GM12878 (cell line): ENCODE results near the gene SRSF8. TPM values are rescaled to one million over a fixed set of nuclear protein-coding genes. Genes with fewer than 3 reads are reported as not detected.

ENCODE experiments used
- ATAC-seq: fragments of 200-7000 bp; cut with Tn5 transposase; 3 replicates; pipeline ENCODE4 v1.9.1; 2020; ENCODE audit warnings: mild to moderate bottlenecking, moderate library complexity
- BruUV-seq: library from RNA; stranded (reverse); fragments of 400-500 nt; replicated peaks from 2 replicates; lab custom pipeline; 2021; lab: Mats Ljungman, UMichigan
- CTCF ChIA-PET: fragments of 300-600 bp; sonication (Branson Sonifier 250); formaldehyde crosslinking; extraction: SDS; loops from one replicate; lab custom pipeline; 2021; ENCODE audit warnings: inconsistent platforms; lab: Yijun Ruan, JAX
- POLR2A ChIA-PET: fragments of 350-600 bp; formaldehyde crosslinking; extraction: SDS; loops from one replicate; lab custom pipeline; 2021; ENCODE audit warnings: inconsistent platforms; lab: Charles Lee
- RAD21 ChIA-PET: fragments of 300-600 bp; sonication (Branson Sonifier 250); formaldehyde crosslinking; loops from one replicate; lab custom pipeline; 2023; ENCODE audit warnings: antibody characterized with exemption; ENCODE audit not compliant: unreplicated experiment; lab: Charles Lee
- SMC1A ChIA-PET: fragments of 300-600 bp; sonication (Branson Sonifier 250); formaldehyde crosslinking; loops from one replicate; lab custom pipeline; 2023; ENCODE audit not compliant: unreplicated experiment, uncharacterized antibody; lab: Charles Lee
- DNase-seq: peaks from one replicate; pipeline ENCODE4 v3.0.0-alpha.2; 2011; ENCODE audit warnings: low read depth, low spot score
- FAIRE-seq: peaks from 3 replicates; lab custom pipeline; 2011; peaks lifted over from hg19 to GRCh38; lab: Jason Lieb, UNC
- H2AFZ ChIP-seq: 2 replicates; pipeline ENCODE4 v1.6.0; 2011; ENCODE audit warnings: low read depth, low read length, control low read depth; ENCODE audit not compliant: control insufficient read depth
- H3K27ac ChIP-seq: 2 replicates; pipeline ENCODE4 v1.5.1; 2011; ENCODE audit warnings: control low read depth; ENCODE audit not compliant: control insufficient read depth, insufficient read depth
- H3K27me3 ChIP-seq, 2 experiments: replicated peaks in 1 of 2; 2 replicates each; pipeline versions ENCODE4 v1.6.0 to v1.6.1; 2011; ENCODE audit warnings: low read length in 1 of 2; ENCODE audit not compliant: control insufficient read depth in 2 of 2, insufficient read depth in 2 of 2
- H3K36me3 ChIP-seq, 2 experiments: 2 replicates each; pipeline ENCODE4 v1.5.1; 2011; ENCODE audit warnings: low read length in 1 of 2; ENCODE audit not compliant: control insufficient read depth in 2 of 2, insufficient read depth in 2 of 2
- H3K4me1 ChIP-seq: 2 replicates; pipeline ENCODE4 v1.6.1; 2011; ENCODE audit warnings: mild to moderate bottlenecking, low read length, moderate library complexity, mixed read lengths; ENCODE audit not compliant: control insufficient read depth, insufficient read depth
- H3K4me2 ChIP-seq: 2 replicates; pipeline ENCODE4 v1.6.0; 2011; ENCODE audit warnings: control low read depth; ENCODE audit not compliant: control insufficient read depth, insufficient read depth
- H3K4me3 ChIP-seq: fragments of 200-600 bp; sonication (generic); 2 replicates; pipeline ENCODE4 v1.5.1; 2016
- H3K79me2 ChIP-seq: 2 replicates; pipeline ENCODE4 v1.6.0; 2011; ENCODE audit warnings: low read length; ENCODE audit not compliant: control insufficient read depth, insufficient read depth
- H3K9ac ChIP-seq: 2 replicates; pipeline ENCODE4 v1.8.0; 2011; ENCODE audit warnings: low read length, control low read depth, mixed read lengths; ENCODE audit not compliant: control insufficient read depth, insufficient read depth
- H3K9me3 ChIP-seq: replicated peaks from 3 replicates; pipeline ENCODE4 v1.5.1; 2011; ENCODE audit warnings: mild to moderate bottlenecking, low read length; ENCODE audit not compliant: control insufficient read depth, insufficient read depth
- H4K20me1 ChIP-seq: 2 replicates; pipeline ENCODE4 v1.6.0; 2011; ENCODE audit not compliant: control insufficient read depth, insufficient read depth
- IKZF1 ChIP-seq: fragments of 450-650 bp; conservative IDR thresholded peaks from 2 replicates; pipeline ENCODE4 v1.6.1; 2017; ENCODE audit warnings: antibody characterized with exemption, mild to moderate bottlenecking
- KLF5 ChIP-seq: fragments of 450-650 bp; IDR thresholded peaks from 2 replicates; pipeline ENCODE4 v1.6.1; 2014; ENCODE audit warnings: mild to moderate bottlenecking; ENCODE audit not compliant: partially characterized antibody
- WGBS: methylation state at CpG from one replicate; pipeline ENCODE4 v1.1.6; 2016; ENCODE audit warnings: low lambda C conversion rate; ENCODE audit not compliant: insufficient replicate concordance, insufficient coverage; ENCODE audit errors: missing lambda C conversion rate; 5-methylcytosine and 5-hydroxymethylcytosine counted together
- in situ Hi-C: fragments of 300-500 bp; cut with MboI; formaldehyde crosslinking; loops from 9 replicates; pipeline ENCODE4 v1.14.3; 2018; ENCODE audit warnings: mixed read lengths
- intact Hi-C: fragments of 100-400 bp; cut with micrococcal nuclease; formaldehyde crosslinking; loops from one replicate; pipeline ENCODE4 v1.14.2; 2022; ENCODE audit not compliant: unreplicated experiment
- polyA plus RNA-seq, 11 experiments: library from polyadenylated mRNA; depleted of rRNA in 4 of 11; unstranded in 6 of 11; stranded (reverse) in 5 of 11; fragments of >200 nt; fragmentation: Nextera tagmentation in 4 of 11; fragmentation: Illumina TruSeq in 1 of 11; extraction: Ambion mirVana in 4 of 11; extraction: Trizol in 1 of 11; gene quantifications; 1 replicate in 1 of 11; 2 replicates in 10 of 11; pipeline versions ENCODE4 v1.2.1 to v1.2.3, GENCODE V29; 2011 to 2016; ENCODE audit warnings: inconsistent platforms in 2 of 11, missing spikeins in 2 of 11, low read depth in 1 of 11
- total RNA-seq, 4 experiments: library from RNA; depleted of rRNA in 3 of 4; stranded (reverse); fragments of >200 nt in 3 of 4; fragmentation: Illumina TruSeq in 1 of 4; extraction: Trizol in 1 of 4; gene quantifications; 2 replicates each; pipeline versions ENCODE4 v1.2.1 to v1.2.3, GENCODE V29; 2013 to 2021
- TF ChIP-seq, protein P1 (sequence below): IDR thresholded peaks from 2 replicates; pipeline ENCODE4 v1.6.1; 2012; ENCODE audit warnings: low read length, inconsistent platforms
- TF ChIP-seq, protein P2 (sequence below): fragments of 450-650 bp; IDR thresholded peaks from 2 replicates; pipeline ENCODE4 v1.6.1; 2016; ENCODE audit warnings: mild to moderate bottlenecking

The SRSF8 gene
- total and polyA plus RNA-seq, 10 of the 15 experiments (the other 5 are each of a cell fraction or from before 2014, with no cell fraction given): 14.2 to 43.1 (median 27.1) TPM

DNA sequence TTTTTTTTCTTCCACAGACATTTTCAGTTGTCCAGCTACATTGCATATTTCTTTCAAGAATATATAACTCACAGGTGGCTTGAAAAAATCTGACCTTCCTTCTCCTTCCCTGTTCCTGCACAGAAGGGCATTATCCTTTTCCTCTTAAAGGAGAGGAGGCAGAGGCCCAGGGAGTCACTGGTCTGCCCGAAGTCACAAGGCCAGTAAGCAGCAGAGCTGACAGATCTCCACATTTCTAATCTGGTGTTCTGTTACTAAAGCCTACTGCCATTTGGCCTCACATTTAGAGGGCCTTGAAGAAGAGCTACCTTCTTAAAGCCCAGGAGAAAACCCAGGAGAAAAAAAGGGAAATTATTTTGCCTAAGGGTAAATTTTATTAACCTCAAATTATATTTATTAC is 35.2 kb downstream of the SRSF8 start:
- FAIRE-seq (no peak), ATAC-seq (no peak), DNase-seq (no peak)
- ChIA-PET RAD21 (interaction anchor here (1.3 to 2.5 kb wide), 5 partner anchors 9 to 49 kb away, joined by 3 to 13 read pairs (median 5); partner anchors contain the start of gene ENDOD1), CTCF (interaction anchor here (0.9 to 4.0 kb wide), 5 partner anchors 10 to 603 kb away, joined by 3 to 37 read pairs (median 3); partner anchors contain the start of gene ENDOD1), SMC1A (interaction anchor here (0.7 to 17.5 kb wide), 8 partner anchors 9 to 53 kb away, joined by 3 to 315 read pairs (median 6); partner anchors contain the start of genes ENDOD1 and SRSF8), POLR2A (interaction anchor here (0.7 to 2.4 kb wide), 4 partner anchors 9 to 46 kb away, joined by 4 to 14 read pairs (median 5); partner anchors contain the start of gene SRSF8)
- 100% methylated on average over 1 of the region's 1 CpG for WGBS
- intact Hi-C loops: no loop called here
- Histone ChIP-seq H2AFZ (no peak overlapping the region), H4K20me1 (no peaks in the 10 kb centered on the region), H3K4me2 (no peak overlapping the region), H3K36me3 (no peaks in the 10 kb centered on the region), H3K27me3 (no peaks in the 10 kb centered on the region), H3K4me1 (peaks cover 8% of the 10 kb centered on the region), H3K9me3 (no peaks in the 10 kb centered on the region), H3K79me2 (no peaks in the 10 kb centered on the region; the same call in 1 of the 2 replicates)
- no TSS peak for BruUV-seq
- TF ChIP-seq KLF5 (no peak), IKZF1 (no peak)
- TF ChIP-seq, protein P1, sequence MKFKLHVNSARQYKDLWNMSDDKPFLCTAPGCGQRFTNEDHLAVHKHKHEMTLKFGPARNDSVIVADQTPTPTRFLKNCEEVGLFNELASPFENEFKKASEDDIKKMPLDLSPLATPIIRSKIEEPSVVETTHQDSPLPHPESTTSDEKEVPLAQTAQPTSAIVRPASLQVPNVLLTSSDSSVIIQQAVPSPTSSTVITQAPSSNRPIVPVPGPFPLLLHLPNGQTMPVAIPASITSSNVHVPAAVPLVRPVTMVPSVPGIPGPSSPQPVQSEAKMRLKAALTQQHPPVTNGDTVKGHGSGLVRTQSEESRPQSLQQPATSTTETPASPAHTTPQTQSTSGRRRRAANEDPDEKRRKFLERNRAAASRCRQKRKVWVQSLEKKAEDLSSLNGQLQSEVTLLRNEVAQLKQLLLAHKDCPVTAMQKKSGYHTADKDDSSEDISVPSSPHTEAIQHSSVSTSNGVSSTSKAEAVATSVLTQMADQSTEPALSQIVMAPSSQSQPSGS: no peak
- TF ChIP-seq, all 136 proteins: peak for 0
- no peak overlapping the region for H3K9ac ChIP-seq
- no peak overlapping the region for H3K4me3 ChIP-seq
- H3K27ac ChIP-seq: no peak overlapping the region
- in situ Hi-C loops: no loop called here

DNA sequence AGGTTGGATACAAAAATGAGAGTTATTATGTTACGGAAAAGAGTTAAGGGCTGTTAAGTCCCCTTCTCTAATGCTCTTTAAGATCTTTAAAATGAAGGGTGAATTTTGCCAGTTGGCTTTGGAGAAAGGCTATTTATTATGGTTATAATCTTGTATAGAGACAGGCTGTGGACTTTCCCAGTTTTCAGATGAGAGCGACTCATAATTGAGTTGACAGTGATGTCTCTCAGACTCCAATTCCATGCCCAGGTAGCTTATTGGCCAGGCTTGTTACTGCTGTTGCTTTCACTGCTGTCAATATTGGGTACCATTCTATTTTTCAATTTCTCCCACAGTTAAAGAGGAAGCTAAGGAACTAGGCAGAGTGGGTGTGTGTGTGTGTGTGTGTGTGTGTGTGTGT is 36.0 kb downstream of the SRSF8 start:
- SMC1A ChIA-PET: interaction anchor here (0.9 to 17.5 kb wide), 9 partner anchors 9 to 1241 kb away, joined by 3 to 315 read pairs (median 4); partner anchors contain the start of genes ENDOD1, MAML2 and SRSF8
- Histone ChIP-seq H2AFZ (no peak overlapping the region), H3K36me3 (no peaks in the 10 kb centered on the region), H3K9ac (no peak overlapping the region), H4K20me1 (no peaks in the 10 kb centered on the region), H3K27ac (no peak overlapping the region), H3K4me2 (no peak overlapping the region), H3K4me3 (no peak overlapping the region), H3K9me3 (no peaks in the 10 kb centered on the region), H3K79me2 (no peaks in the 10 kb centered on the region), H3K27me3 (no peaks in the 10 kb centered on the region), H3K4me1 (no peaks in the 10 kb centered on the region)
- TF ChIP-seq, protein P2, sequence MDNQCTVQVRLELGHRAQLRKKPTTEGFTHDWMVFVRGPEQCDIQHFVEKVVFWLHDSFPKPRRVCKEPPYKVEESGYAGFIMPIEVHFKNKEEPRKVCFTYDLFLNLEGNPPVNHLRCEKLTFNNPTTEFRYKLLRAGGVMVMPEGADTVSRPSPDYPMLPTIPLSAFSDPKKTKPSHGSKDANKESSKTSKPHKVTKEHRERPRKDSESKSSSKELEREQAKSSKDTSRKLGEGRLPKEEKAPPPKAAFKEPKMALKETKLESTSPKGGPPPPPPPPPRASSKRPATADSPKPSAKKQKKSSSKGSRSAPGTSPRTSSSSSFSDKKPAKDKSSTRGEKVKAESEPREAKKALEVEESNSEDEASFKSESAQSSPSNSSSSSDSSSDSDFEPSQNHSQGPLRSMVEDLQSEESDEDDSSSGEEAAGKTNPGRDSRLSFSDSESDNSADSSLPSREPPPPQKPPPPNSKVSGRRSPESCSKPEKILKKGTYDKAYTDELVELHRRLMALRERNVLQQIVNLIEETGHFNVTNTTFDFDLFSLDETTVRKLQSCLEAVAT: no peak
- in situ Hi-C loops (no loop called here), intact Hi-C loops (no loop called here)
- CTCF ChIA-PET: interaction anchor here (0.7 to 4.0 kb wide), 10 partner anchors 10 to 365 kb away, joined by 3 to 37 read pairs (median 4); partner anchors contain the start of gene ENDOD1
- BruUV-seq: no TSS peak
- FAIRE-seq (no peak), ATAC-seq (no peak), DNase-seq (no peak)
- POLR2A ChIA-PET: interaction anchor here (0.6 to 2.4 kb wide), 8 partner anchors 9 to 599 kb away, joined by 3 to 14 read pairs (median 4); partner anchors contain the start of gene SRSF8
- 97% methylated on average over 2 of the region's 2 CpGs for WGBS
- RAD21 ChIA-PET: interaction anchor here (0.7 to 2.5 kb wide), 5 partner anchors 10 to 672 kb away, joined by 3 to 13 read pairs (median 5); partner anchors contain the start of gene ENDOD1
